Hepatocyte (in vitro differentiated cells): Measurements from ENCODE around the gene MAST4. TPM values are rescaled to one million over a fixed set of nuclear protein-coding genes. Genes with fewer than 3 reads are reported as not detected.

Experiments
- DNase-seq: peaks from one replicate; pipeline ENCODE4 v3.0.0-alpha.2; 2016; ENCODE audit warnings: low spot score
- H2AFZ ChIP-seq: fragments of 200-600 bp; sonication (generic); 2 replicates; pipeline ENCODE4 v1.6.0; 2016; ENCODE audit warnings: antibody characterized with exemption, mild to moderate bottlenecking
- H3K27ac ChIP-seq: fragments of 200-600 bp; sonication (generic); 2 replicates; pipeline ENCODE4 v1.5.1; 2016; ENCODE audit warnings: mild to moderate bottlenecking
- H3K27me3 ChIP-seq: fragments of 200-600 bp; sonication (generic); 2 replicates; pipeline ENCODE4 v1.6.1; 2016
- H3K36me3 ChIP-seq: fragments of 200-600 bp; sonication (generic); replicated peaks from 2 replicates; pipeline ENCODE4 v1.5.1; 2016; ENCODE audit warnings: low read depth; ENCODE audit not compliant: insufficient read depth
- H3K4me1 ChIP-seq: fragments of 200-600 bp; sonication (generic); 2 replicates; pipeline ENCODE4 v1.5.1; 2016; ENCODE audit warnings: mild to moderate bottlenecking, moderate library complexity; ENCODE audit not compliant: insufficient read depth
- H3K4me2 ChIP-seq: fragments of 200-600 bp; sonication (generic); 2 replicates; pipeline ENCODE4 v1.6.0; 2016
- H3K4me3 ChIP-seq: fragments of 200-600 bp; sonication (generic); 2 replicates; pipeline ENCODE4 v1.5.1; 2016; ENCODE audit warnings: mild to moderate bottlenecking
- H3K79me2 ChIP-seq: fragments of 200-600 bp; sonication (generic); 2 replicates; pipeline ENCODE4 v1.6.0; 2017; ENCODE audit warnings: mild to moderate bottlenecking
- H3K9me2 ChIP-seq: fragments of 200-600 bp; sonication (generic); replicated peaks from 2 replicates; pipeline ENCODE4 v1.6.0; 2017; ENCODE audit warnings: mild to moderate bottlenecking; ENCODE audit not compliant: insufficient read depth
- H3K9me3 ChIP-seq: fragments of 200-600 bp; sonication (generic); 2 replicates; pipeline ENCODE4 v1.5.1; 2016; ENCODE audit warnings: low read depth, mild to moderate bottlenecking
- H4K20me1 ChIP-seq: fragments of 200-600 bp; sonication (generic); 2 replicates; pipeline ENCODE4 v1.6.0; 2016; ENCODE audit warnings: mild to moderate bottlenecking; ENCODE audit not compliant: insufficient read depth, poor library complexity, severe bottlenecking
- EZH2 ChIP-seq: fragments of 200-600 bp; sonication (generic); IDR thresholded peaks from 2 replicates; pipeline ENCODE4 v1.6.1; 2016; ENCODE audit warnings: antibody characterized with exemption, mild to moderate bottlenecking, borderline replicate concordance
- EZH2phosphoT487 ChIP-seq: fragments of 200-600 bp; sonication (generic); IDR thresholded peaks from one replicate; pipeline ENCODE4 v1.6.1; 2018; ENCODE audit warnings: antibody characterized with exemption, mild to moderate bottlenecking, low read depth, moderate library complexity; ENCODE audit not compliant: unreplicated experiment, severe bottlenecking
- WGBS: methylation state at CpG from one replicate; pipeline ENCODE4 v1.1.6; 2016; ENCODE audit warnings: low lambda C conversion rate; ENCODE audit errors: missing lambda C conversion rate; 5-methylcytosine and 5-hydroxymethylcytosine counted together
- polyA plus RNA-seq: library from polyadenylated mRNA; unstranded; fragments of >200 nt; fragmentation: Nextera tagmentation; extraction: Ambion mirVana; gene quantifications from 2 replicates; pipeline ENCODE4 v1.2.1, GENCODE V29; 2016
- total RNA-seq: library from RNA; depleted of rRNA; stranded (reverse); fragments of >200 nt; gene quantifications from 2 replicates; pipeline ENCODE4 v1.2.3, GENCODE V29; 2014
- TF ChIP-seq, protein P1 (sequence below): fragments of 200-600 bp; sonication (generic); IDR thresholded peaks from 2 replicates; pipeline ENCODE4 v1.5.1; 2016; ENCODE audit warnings: antibody characterized with exemption, mild to moderate bottlenecking; ENCODE audit not compliant: poor library complexity

The MAST4 gene
- total and polyA plus RNA-seq, 2 experiments from 2014 or later, result 11.7 to 13.2 TPM

DNA sequence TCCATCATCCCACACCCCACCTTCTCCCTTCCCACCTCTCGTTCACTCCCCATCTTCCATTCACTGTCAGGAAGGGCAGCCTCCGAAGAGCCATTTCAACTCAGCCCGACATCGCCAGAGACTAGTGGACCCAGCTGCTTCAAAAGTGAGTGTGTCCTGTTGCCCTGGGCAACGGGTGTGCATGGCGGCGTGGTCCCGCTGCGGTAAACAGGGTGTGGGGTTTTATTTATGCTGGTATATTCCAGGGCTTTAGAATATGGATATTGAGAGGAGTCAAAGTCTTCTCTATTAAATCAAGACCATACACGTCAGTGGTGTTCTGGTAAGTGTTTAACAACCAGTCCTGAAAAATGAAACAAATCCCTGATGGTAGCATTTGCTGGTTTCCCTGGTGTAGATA, 274.5 kb downstream of the MAST4 start:
- H3K27me3 ChIP-seq, result no peaks in the 10 kb centered on the region
- no peaks in the 10 kb centered on the region for H3K79me2 ChIP-seq
- H3K36me3 ChIP-seq, result no peaks in the 10 kb centered on the region
- no peak overlapping the region for H3K4me2 ChIP-seq
- DNase-seq, result no peak
- WGBS, result 97% methylated on average over 10 of the region's 10 CpGs
- peaks cover 8% of the 10 kb centered on the region for H3K4me1 ChIP-seq
- H3K27ac ChIP-seq, result no peak overlapping the region
- no peaks in the 10 kb centered on the region for H4K20me1 ChIP-seq
- no peak overlapping the region for H2AFZ ChIP-seq
- no peaks in the 10 kb centered on the region for H3K9me3 ChIP-seq
- H3K9me2 ChIP-seq, result no peaks in the 10 kb centered on the region
- TF ChIP-seq, protein P1, sequence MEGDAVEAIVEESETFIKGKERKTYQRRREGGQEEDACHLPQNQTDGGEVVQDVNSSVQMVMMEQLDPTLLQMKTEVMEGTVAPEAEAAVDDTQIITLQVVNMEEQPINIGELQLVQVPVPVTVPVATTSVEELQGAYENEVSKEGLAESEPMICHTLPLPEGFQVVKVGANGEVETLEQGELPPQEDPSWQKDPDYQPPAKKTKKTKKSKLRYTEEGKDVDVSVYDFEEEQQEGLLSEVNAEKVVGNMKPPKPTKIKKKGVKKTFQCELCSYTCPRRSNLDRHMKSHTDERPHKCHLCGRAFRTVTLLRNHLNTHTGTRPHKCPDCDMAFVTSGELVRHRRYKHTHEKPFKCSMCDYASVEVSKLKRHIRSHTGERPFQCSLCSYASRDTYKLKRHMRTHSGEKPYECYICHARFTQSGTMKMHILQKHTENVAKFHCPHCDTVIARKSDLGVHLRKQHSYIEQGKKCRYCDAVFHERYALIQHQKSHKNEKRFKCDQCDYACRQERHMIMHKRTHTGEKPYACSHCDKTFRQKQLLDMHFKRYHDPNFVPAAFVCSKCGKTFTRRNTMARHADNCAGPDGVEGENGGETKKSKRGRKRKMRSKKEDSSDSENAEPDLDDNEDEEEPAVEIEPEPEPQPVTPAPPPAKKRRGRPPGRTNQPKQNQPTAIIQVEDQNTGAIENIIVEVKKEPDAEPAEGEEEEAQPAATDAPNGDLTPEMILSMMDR, result no peak
- TF ChIP-seq EZH2phosphoT487 (no peak), EZH2 (no peak)
- no peak overlapping the region for H3K4me3 ChIP-seq

DNA sequence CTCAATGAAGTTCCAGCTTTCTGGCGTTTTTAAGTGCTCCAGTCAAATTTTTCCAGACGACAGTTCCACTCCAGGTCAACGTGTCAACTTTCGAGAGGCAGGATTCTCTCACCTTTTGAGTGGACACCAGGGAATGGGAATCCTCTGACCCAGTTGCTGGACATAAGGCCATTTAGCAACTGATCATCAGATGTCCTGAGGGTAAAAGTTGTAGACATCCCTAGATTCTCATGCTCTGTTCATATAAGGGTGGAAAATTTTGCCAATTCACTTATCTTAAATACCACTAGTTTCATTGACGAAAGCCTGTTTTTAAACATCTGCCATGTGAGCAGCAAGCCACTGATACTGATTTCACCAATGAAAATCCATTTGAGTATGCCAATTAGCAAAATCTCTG, 275.5 kb downstream of the MAST4 start:
- no peaks in the 10 kb centered on the region for H3K27me3 ChIP-seq
- H3K9me3 ChIP-seq, result no peaks in the 10 kb centered on the region
- no peaks in the 10 kb centered on the region for H4K20me1 ChIP-seq
- 84% methylated on average over 5 of the region's 5 CpGs for WGBS
- no peak for DNase-seq
- no peaks in the 10 kb centered on the region for H3K79me2 ChIP-seq
- H3K4me2 ChIP-seq, result no peak overlapping the region
- H3K9me2 ChIP-seq, result no peaks in the 10 kb centered on the region
- peaks cover 8% of the 10 kb centered on the region for H3K4me1 ChIP-seq
- H3K36me3 ChIP-seq, result no peaks in the 10 kb centered on the region
- H3K4me3 ChIP-seq, result no peak overlapping the region
- no peak overlapping the region for H2AFZ ChIP-seq
- no peak overlapping the region for H3K27ac ChIP-seq
- no peak for TF ChIP-seq EZH2

DNA sequence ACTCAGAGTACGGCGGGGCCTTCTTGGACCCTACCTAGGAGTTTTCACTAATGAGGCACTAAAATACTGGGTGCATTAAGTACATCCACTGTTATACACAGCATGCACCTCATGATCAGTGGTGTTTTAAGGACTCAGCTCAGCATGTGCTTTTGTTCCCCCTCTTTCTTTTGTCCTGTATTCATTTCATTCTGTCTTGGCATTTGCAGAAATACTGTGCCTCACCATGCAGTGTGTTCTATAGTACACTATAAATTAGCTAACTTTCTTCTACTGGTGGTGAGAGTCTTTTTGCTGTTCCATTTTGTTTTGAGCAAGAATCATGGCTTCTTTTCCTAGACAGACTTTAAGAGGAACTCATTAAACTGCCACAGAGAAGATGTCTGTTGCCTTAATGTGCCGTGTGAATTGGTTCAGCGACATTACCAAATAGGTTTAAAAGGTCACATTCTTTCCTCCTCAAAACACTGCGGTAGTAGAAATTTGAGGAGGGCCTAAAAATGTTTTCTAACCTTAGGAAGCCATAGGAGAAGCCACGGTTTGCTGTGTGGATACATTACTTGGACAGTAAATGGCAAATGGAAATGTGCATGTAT, 276.6 kb downstream of the MAST4 start:
- no peaks in the 10 kb centered on the region for H3K79me2 ChIP-seq
- H2AFZ ChIP-seq, result peak overlapping the region; percentile 25
- no peak overlapping the region for H3K4me2 ChIP-seq
- H3K36me3 ChIP-seq, result no peaks in the 10 kb centered on the region
- H4K20me1 ChIP-seq, result no peaks in the 10 kb centered on the region
- no peaks in the 10 kb centered on the region for H3K9me3 ChIP-seq
- no peak overlapping the region for H3K4me3 ChIP-seq
- H3K27me3 ChIP-seq, result no peaks in the 10 kb centered on the region
- DNase-seq, result no peak
- TF ChIP-seq, protein P1, result no peak
- TF ChIP-seq EZH2phosphoT487, result no peak
- TF ChIP-seq EZH2, result no peak
- no peaks in the 10 kb centered on the region for H3K9me2 ChIP-seq
- WGBS, result 62% methylated on average over 6 of the region's 6 CpGs
- peak overlapping the region; percentile 6 for H3K27ac ChIP-seq
- peaks cover 8% of the 10 kb centered on the region for H3K4me1 ChIP-seq

DNA sequence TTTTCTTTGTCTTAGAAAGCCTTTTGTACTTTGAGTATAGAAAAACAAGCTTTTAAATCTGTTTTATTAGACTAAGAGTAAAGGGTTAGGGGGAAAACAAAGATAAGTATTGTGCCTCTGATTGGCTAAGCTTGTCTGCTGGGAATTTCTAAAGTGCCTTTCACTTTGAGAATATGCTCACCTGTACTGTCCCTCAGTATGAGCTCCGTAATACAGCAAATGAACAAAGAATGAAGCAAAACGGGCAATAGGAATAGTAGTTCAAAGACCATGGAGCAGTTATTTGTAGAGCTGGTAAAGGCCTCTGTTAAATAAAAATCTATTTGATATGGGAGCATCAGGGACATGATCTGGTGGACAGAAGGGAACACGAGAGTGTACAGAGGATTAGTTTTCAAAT, 277.8 kb downstream of the MAST4 start:
- Histone ChIP-seq H4K20me1 (no peaks in the 10 kb centered on the region), H2AFZ (no peak overlapping the region), H3K4me3 (no peak overlapping the region), H3K9me2 (no peaks in the 10 kb centered on the region), H3K79me2 (no peaks in the 10 kb centered on the region), H3K4me1 (peaks cover 8% of the 10 kb centered on the region), H3K27ac (peak overlapping the region; percentile 6), H3K27me3 (no peaks in the 10 kb centered on the region), H3K4me2 (peak overlapping the region; percentile 55), H3K36me3 (no peaks in the 10 kb centered on the region), H3K9me3 (no peaks in the 10 kb centered on the region)
- no peak for DNase-seq
- WGBS, result 44% methylated on average over 3 of the region's 3 CpGs
- TF ChIP-seq, protein P1, result no peak
- TF ChIP-seq EZH2phosphoT487 (no peak), EZH2 (no peak)
